Astrocyte of the cerebellum (primary cell): ENCODE measurements around the gene SLC9A9.

Experiments used
- DNase-seq: peaks from one replicate; pipeline ENCODE4 v3.0.0-alpha.2; 2011; ENCODE audit warnings: low read depth
- H3K4me3 ChIP-seq: 2 replicates; pipeline ENCODE4 v1.5.1; 2011; ENCODE audit warnings: mild to moderate bottlenecking, low read depth, low read length, moderate library complexity
- in situ Hi-C: cut with HindIII; loops from 2 replicates; pipeline ENCODE4 v1.10.0; 2017; ENCODE audit warnings: low sequenced_read_pairs
- TF ChIP-seq, protein P1 (sequence below): IDR thresholded peaks from 2 replicates; pipeline ENCODE4 v1.5.1; 2012; ENCODE audit warnings: low read length, low read depth, moderate library complexity, mild to moderate bottlenecking; ENCODE audit errors: missing control alignments

Gene SLC9A9

DNA sequence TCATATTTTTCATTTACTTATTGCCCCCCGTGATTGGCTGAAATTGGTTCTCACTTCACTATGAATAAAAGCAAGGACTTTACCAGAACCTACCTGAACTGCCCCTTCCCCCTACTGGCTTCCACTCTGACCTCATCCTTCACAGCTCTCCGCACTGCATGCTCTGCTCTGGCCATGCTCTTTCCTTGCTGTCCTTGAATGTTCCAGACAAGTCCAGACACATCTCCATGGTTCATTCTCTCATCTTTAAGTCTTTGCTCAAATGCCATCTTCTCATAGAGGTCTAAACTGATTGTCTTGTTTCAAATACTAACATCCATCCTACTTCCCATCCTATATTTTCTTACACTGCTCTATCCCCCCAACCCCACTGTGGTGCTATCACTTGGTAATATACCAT, 599.3 kb downstream of the SLC9A9 start:
- DNase-seq: no peak
- in situ Hi-C loops: no loop called here
- TF ChIP-seq, protein P1, sequence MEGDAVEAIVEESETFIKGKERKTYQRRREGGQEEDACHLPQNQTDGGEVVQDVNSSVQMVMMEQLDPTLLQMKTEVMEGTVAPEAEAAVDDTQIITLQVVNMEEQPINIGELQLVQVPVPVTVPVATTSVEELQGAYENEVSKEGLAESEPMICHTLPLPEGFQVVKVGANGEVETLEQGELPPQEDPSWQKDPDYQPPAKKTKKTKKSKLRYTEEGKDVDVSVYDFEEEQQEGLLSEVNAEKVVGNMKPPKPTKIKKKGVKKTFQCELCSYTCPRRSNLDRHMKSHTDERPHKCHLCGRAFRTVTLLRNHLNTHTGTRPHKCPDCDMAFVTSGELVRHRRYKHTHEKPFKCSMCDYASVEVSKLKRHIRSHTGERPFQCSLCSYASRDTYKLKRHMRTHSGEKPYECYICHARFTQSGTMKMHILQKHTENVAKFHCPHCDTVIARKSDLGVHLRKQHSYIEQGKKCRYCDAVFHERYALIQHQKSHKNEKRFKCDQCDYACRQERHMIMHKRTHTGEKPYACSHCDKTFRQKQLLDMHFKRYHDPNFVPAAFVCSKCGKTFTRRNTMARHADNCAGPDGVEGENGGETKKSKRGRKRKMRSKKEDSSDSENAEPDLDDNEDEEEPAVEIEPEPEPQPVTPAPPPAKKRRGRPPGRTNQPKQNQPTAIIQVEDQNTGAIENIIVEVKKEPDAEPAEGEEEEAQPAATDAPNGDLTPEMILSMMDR: no peak
- no peak overlapping the region for H3K4me3 ChIP-seq

DNA sequence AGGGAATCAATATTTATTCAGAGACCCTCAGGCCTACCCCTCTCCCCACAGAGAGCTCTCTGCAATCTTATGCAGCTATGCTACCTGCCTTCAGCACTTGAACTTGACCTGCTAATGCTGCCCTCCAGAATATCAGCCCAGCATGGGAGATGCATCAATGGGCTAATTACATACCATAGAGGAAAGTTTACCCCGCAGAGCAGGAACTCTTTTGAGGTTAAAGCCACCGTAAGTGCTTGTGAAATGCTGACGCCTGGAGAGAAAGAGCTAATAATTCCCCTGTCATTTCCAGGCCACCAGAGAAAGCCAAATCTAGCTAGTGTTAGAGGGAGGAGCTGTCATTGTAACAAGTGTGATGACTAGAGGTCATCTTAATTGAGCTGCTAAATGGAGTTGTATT, 601.2 kb downstream of the SLC9A9 start:
- no peak for DNase-seq
- TF ChIP-seq, protein P1: no peak
- H3K4me3 ChIP-seq: no peak overlapping the region
- in situ Hi-C loops: no loop called here

DNA sequence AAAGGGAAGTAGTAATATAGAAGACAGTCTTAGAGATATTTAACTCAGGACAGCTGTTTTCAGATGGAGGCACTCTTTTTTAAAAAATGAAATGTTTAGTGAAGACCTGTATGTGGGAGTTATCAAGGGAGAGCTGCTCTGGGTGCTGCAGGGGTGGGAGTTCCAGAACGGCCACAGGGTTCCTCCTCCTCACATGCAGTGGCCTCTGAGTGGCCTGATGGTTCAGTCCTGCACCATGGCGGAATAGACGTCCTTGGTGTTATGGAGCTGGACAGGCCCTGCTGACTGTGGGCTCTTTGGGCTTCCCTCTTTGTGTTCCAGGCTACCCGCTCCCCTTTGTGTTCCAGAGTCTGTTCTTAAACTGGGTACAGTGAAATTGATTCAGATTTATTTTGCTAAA, 602.6 kb downstream of the SLC9A9 start:
- no peak for DNase-seq
- no peak overlapping the region for H3K4me3 ChIP-seq
- TF ChIP-seq, protein P1: no peak
- in situ Hi-C loops: no loop called here

DNA sequence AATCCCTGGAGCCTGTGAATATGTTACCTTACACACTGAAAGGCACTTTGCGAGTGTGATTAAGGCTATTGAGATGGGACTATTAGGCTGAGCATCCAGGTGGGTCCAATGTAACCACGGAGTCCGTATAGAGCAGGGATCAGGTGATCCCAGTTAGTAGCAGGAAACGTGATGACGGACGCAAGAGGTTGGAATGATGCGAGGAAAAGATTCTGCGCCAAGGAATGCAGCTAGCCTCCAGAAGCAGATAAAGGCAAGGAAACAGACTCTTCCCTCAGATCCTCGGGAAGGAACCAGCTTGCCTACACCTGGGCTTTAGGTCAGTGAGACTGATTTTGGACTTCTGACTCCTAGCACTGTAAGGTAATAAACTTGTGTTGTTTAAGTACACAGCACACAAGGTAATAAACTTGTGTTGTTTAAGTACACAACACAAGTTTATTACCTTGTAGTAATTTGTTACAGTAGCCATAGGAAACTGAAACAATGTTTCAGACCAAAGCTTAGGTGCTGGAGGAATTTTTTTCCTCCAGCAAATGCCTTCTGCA, 603.7 kb downstream of the SLC9A9 start:
- no peak overlapping the region for H3K4me3 ChIP-seq
- DNase-seq: no peak
- TF ChIP-seq, protein P1: no peak
- in situ Hi-C loops: no loop called here

DNA sequence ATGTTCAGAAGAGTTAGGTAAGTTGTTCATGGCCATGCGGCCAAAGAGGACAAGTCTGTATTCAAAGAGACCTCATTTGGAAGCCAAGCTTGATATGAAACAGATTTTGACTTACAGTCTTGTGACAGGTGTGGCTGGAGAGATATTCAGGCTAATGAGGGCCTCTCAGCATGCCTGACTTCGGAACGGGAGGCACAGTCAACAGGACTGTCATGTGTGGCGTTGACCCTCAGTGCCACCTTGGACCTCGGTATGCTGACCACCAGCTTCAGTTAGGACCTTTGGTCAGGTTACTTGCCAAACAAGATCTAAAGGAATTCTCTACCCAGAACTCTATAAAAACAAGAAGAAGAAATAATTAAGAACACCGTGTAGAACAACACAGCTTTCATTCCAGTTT, 604.6 kb downstream of the SLC9A9 start:
- DNase-seq: no peak
- TF ChIP-seq, protein P1: no peak
- H3K4me3 ChIP-seq: no peak overlapping the region
- in situ Hi-C loops: no loop called here

DNA sequence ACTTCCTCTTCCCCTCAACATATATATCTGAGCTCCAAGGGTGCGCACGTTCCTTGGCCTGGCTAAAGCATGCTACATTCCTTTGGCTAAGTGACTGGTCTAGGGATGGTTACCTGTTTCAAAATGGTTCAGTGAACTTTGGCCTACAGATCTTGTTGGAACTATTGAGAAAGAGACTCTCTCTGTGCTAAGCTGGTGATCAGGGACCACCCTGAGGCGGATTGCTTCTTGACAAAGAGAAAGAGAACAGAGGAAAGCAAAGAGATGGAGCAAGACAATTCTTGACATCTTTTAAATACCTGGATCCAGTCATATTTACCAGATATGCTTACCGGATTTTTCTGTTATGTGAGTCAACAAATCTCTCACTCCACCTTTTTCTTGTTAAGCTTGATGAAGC, 605.6 kb downstream of the SLC9A9 start:
- H3K4me3 ChIP-seq: no peak overlapping the region
- DNase-seq: no peak
- in situ Hi-C loops: no loop called here
- TF ChIP-seq, protein P1: no peak

DNA sequence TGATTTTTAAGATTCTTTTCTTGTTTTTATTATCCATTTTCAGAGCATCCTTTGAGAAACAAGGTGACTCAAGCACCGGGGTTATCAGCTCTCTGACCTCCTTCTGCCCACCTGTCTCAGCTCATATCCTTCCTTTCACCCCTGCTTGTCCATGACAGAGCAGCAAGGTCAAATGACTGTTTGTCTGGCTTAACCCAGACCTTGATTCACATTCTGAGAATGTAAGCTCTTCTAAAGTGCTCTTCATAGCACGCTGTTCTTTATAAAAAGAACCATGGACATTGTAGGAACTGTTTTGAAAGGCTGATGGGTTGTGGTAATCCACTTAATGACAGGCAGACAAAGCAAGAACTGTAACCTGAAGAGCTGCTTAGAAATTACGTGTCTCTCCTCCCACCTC, 606.2 kb downstream of the SLC9A9 start:
- in situ Hi-C loops: no loop called here
- H3K4me3 ChIP-seq: no peak overlapping the region
- DNase-seq: no peak
- TF ChIP-seq, protein P1: no peak
